BJ (cell line): ENCODE data around the gene EGFLAM. TPM values are rescaled to one million over a fixed set of nuclear protein-coding genes. Genes with fewer than 3 reads are reported as not detected.

Experiments
- CTCF ChIA-PET: fragments of 350-600 bp; formaldehyde crosslinking; extraction: SDS; loops from one replicate; lab custom pipeline; 2021; ENCODE audit warnings: antibody characterized with exemption, inconsistent platforms; lab: Yijun Ruan, JAX
- POLR2A ChIA-PET: fragments of 300-600 bp; sonication (Branson Sonifier 250); formaldehyde crosslinking; extraction: SDS; loops from one replicate; lab custom pipeline; 2021; ENCODE audit warnings: antibody characterized with exemption; lab: Charles Lee
- DNase-seq: peaks from one replicate; pipeline ENCODE4 v3.0.0-alpha.2; 2011; ENCODE audit warnings: low read depth
- H3K27me3 ChIP-seq: 2 replicates; pipeline ENCODE4 v1.6.0; 2011; ENCODE audit warnings: low read length; ENCODE audit not compliant: control insufficient read depth, insufficient read depth
- H3K36me3 ChIP-seq: 2 replicates; pipeline ENCODE4 v1.5.1; 2011; ENCODE audit warnings: low read length; ENCODE audit not compliant: control insufficient read depth, insufficient read depth
- H3K4me3 ChIP-seq: 2 replicates; pipeline ENCODE4 v1.5.1; 2011; ENCODE audit warnings: low read depth, mild to moderate bottlenecking, control low read depth, low read length
- CTCF ChIP-seq: IDR thresholded peaks from 2 replicates; pipeline ENCODE4 v1.5.1; 2011; ENCODE audit warnings: low read depth, mild to moderate bottlenecking, control low read depth, inconsistent platforms, low read length, moderate library complexity; ENCODE audit not compliant: insufficient read depth
- polyA plus RNA-seq: library from polyadenylated mRNA; depleted of rRNA; stranded (reverse); fragments of >200 nt; gene quantifications from 2 replicates; pipeline ENCODE4 v1.2.3, GENCODE V29; 2011

Gene EGFLAM
- polyA plus RNA-seq, 1 experiment, result 3.9 TPM

GRCh38 chr5:38226091-38226490, 32.3 kb upstream of the EGFLAM start:
- no peaks in the 10 kb centered on the region for H3K36me3 ChIP-seq
- ChIA-PET CTCF (no interaction called here), POLR2A (no interaction called here)
- H3K27me3 ChIP-seq, result no peaks in the 10 kb centered on the region
- DNase-seq, result no peak
- no peak for TF ChIP-seq CTCF
- no peak overlapping the region for H3K4me3 ChIP-seq

DNA sequence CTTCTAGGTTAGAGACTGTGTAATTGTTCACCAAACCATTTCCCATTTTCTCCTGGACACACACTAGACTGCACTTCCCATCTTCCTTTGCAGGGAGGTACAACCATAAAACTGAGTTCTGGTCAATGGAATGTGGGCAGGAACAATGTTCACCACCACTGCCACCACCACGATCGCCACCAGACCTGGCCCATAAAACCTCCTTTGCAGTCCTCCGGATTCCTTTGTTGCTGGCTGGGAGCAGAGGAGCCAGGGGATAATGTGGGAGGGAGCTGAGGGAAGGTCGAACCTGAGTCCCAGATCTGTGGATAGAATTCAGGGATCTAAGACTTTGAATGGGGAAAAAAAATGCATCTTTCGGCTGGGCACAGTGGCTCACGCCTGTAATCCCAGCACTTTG, 29.4 kb upstream of the EGFLAM start:
- DNase-seq, result no peak
- POLR2A ChIA-PET, result no interaction called here
- Histone ChIP-seq H3K36me3 (no peaks in the 10 kb centered on the region), H3K27me3 (no peaks in the 10 kb centered on the region), H3K4me3 (no peak overlapping the region)
- TF ChIP-seq CTCF, result no peak
- CTCF ChIA-PET, result no interaction called here

DNA sequence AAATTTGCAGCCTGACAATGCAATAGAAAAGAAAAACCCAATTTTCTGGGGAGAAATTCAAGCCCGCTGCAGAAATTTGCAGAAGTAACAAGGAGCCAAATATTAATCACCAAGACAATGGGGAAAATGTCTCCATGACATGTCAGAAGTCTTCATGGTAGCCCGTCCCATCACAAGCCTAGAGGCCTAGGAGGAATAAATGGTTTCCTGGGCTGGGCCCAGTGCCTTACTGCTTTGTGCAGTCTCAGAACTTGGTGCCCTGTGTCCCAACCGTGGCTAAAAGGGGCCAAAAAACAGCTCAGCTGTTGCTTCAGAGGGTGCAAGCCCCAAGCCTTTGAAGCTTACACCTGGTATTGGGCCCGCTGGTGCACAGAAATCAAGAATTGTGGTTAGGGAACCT, 23.6 kb upstream of the EGFLAM start:
- no peak for TF ChIP-seq CTCF
- H3K4me3 ChIP-seq, result no peak overlapping the region
- no peaks in the 10 kb centered on the region for H3K36me3 ChIP-seq
- POLR2A ChIA-PET, result no interaction called here
- H3K27me3 ChIP-seq, result no peaks in the 10 kb centered on the region
- CTCF ChIA-PET, result no interaction called here
- DNase-seq, result no peak

DNA sequence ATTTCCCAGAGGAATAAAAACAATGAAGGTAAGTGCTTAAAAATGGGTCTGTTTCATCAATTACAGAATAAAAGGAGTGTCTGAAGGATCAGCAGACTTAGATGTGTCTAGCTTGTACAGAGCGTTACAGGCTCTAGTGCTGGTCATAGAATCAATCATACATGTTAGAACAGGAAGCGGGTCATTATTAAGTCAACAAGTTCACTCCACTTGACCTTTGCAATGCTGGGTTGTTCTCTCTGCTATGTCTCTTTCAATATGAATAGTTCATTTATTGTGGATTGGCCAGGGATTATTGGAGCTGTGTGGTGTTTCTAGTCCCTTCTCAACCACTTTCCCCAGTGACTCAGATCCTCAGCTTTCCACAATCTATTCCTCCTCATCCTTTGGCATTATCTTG, 20.7 kb upstream of the EGFLAM start:
- Histone ChIP-seq H3K36me3 (no peaks in the 10 kb centered on the region), H3K27me3 (no peaks in the 10 kb centered on the region; the same call in 1 of the 2 replicates), H3K4me3 (no peak overlapping the region)
- TF ChIP-seq CTCF, result no peak
- no peak for DNase-seq
- ChIA-PET CTCF (interaction anchor here (1.0 to 2.8 kb wide), 2 partner anchors 28 to 401 kb away, joined by 3 to 7 read pairs; no protein-coding TSS in a partner anchor), POLR2A (no interaction called here)

- TF ChIP-seq CTCF, result no peak
- ChIA-PET CTCF (interaction anchor here (1.8 kb wide), 1 partner anchor 25 kb away, joined by 5 read pairs; no protein-coding TSS in a partner anchor), POLR2A (no interaction called here)
Measured at GRCh38 chr5:38240212-38240611, 18.1 kb upstream of the EGFLAM start.

More at GRCh38 chr5:38240212-38240611, 18.1 kb upstream of the EGFLAM start:
- no peak for DNase-seq
- no peaks in the 10 kb centered on the region for H3K36me3 ChIP-seq
- no peak overlapping the region for H3K4me3 ChIP-seq
- H3K27me3 ChIP-seq, result no peaks in the 10 kb centered on the region; the same call in 1 of the 2 replicates
